Mucosa of descending colon (tissue), 3 donors: ENCODE results near the gene IGF2BP2. TPM values are rescaled to one million over a fixed set of nuclear protein-coding genes. Genes with fewer than 3 reads are reported as not detected.
"Not testable (repeated sequence)": the region's sequence is repeated elsewhere in the genome, so short reads cannot be mapped to it uniquely, and the experiment has no call there.

ENCODE experiments used
- ATAC-seq: fragments of 200-7000 bp; cut with Tn5 transposase; one replicate; pipeline ENCODE4 v1.9.1; 2020; ENCODE audit warnings: mild to moderate bottlenecking, moderate library complexity
- DNase-seq, 3 donors: peaks; one replicate each; pipeline ENCODE4 v3.0.0-alpha.2; 2020
- H3K36me3 ChIP-seq: fragments of 200-600 bp; one replicate; pipeline ENCODE4 v1.8.0; 2021; ENCODE audit warnings: low read depth, mild to moderate bottlenecking
- H3K4me1 ChIP-seq: fragments of 200-600 bp; one replicate; pipeline ENCODE4 v1.8.0; 2021; ENCODE audit warnings: low read depth, mild to moderate bottlenecking
- H3K4me3 ChIP-seq: fragments of 200-600 bp; one replicate; pipeline ENCODE4 v1.8.0; 2021; ENCODE audit warnings: mild to moderate bottlenecking
- H3K9me3 ChIP-seq: fragments of 200-600 bp; one replicate; pipeline ENCODE4 v1.8.0; 2021; ENCODE audit warnings: mild to moderate bottlenecking
- intact Hi-C, 2 donors: fragments of 100-400 bp; cut with DNase I in 1 of 2; cut with micrococcal nuclease in 1 of 2; formaldehyde crosslinking; loops; one replicate each; pipeline versions ENCODE4 v1.11.0 to v1.11.1; 2022; cut with DNase I, micrococcal nuclease
- total RNA-seq, 3 donors: library from RNA; stranded (reverse); fragmentation: NEBNext Ultra II Directional in 2 of 3; extraction: Animal tissue kit (Norgen Biotek cat#: 25700) in 2 of 3; gene quantifications; one replicate each; pipeline versions ENCODE4 v1.2.1 to v1.2.4, GENCODE V29; 2021 to 2023
- TF ChIP-seq, protein P1 (sequence below): fragments of 200-600 bp; IDR thresholded peaks from one replicate; pipeline ENCODE4 v1.8.0; 2022; ENCODE audit warnings: antibody characterized with exemption, mild to moderate bottlenecking
- donor health status: DM: no; HTN: no; CAD: no; lungs with moderate emphysema.
- donor health status: DM: no; HTN: no; CAD: no.
- donor health status: DM: no; HTN: yes; CAD: no.

IGF2BP2 gene
- total RNA-seq, 3 donors from 2014 or later, result 26.7 to 67.4 (median 42.1) TPM

DNA sequence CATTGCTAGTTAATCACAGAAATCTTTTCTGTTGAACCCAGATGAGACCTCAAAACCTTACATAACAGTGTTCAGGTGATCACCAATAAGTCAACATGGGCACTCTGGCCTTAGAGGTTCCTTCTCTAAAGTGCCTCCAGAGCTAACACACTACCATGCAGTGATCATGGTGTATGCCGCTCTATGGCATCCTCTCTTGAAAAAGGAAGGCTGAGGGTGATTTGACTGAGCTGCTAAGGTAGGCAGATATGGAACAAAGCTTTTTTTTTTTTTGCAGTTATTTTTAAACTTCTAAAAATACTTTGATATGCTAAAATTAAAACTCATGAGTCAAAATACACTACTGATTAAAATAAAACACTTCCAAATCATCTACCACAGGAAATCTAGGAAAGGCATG is 46.0 kb downstream of the IGF2BP2 start:
- no peaks in the 10 kb centered on the region for H3K9me3 ChIP-seq
- no peaks in the 10 kb centered on the region for H3K36me3 ChIP-seq
- TF ChIP-seq, protein P1, sequence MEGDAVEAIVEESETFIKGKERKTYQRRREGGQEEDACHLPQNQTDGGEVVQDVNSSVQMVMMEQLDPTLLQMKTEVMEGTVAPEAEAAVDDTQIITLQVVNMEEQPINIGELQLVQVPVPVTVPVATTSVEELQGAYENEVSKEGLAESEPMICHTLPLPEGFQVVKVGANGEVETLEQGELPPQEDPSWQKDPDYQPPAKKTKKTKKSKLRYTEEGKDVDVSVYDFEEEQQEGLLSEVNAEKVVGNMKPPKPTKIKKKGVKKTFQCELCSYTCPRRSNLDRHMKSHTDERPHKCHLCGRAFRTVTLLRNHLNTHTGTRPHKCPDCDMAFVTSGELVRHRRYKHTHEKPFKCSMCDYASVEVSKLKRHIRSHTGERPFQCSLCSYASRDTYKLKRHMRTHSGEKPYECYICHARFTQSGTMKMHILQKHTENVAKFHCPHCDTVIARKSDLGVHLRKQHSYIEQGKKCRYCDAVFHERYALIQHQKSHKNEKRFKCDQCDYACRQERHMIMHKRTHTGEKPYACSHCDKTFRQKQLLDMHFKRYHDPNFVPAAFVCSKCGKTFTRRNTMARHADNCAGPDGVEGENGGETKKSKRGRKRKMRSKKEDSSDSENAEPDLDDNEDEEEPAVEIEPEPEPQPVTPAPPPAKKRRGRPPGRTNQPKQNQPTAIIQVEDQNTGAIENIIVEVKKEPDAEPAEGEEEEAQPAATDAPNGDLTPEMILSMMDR, result no peak
- ATAC-seq, result no peak
- intact Hi-C loops, result no loop called here
- peaks cover 5% of the 10 kb centered on the region for H3K4me1 ChIP-seq
- H3K4me3 ChIP-seq, result no peak overlapping the region
- no peak for DNase-seq

DNA sequence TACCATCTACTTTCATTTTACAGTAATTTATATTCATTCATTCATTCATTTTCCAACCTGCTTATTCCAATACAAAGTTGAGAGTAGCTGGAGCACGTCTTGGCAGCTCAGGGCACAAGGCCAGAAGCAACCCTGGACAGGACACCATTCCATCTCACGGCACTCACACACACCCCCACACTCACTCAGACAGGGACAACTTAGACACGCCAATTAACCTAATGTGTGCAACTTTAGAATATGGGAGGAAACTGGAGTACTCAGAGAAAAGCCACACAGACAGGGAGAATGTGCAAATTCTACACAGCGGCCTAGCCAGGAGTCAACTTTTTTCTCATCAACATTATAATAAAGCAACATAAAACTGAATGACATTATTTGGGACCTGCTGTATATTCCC is 46.7 kb downstream of the IGF2BP2 start:
- no peaks in the 10 kb centered on the region for H3K9me3 ChIP-seq
- intact Hi-C loops, result no loop called here

DNA sequence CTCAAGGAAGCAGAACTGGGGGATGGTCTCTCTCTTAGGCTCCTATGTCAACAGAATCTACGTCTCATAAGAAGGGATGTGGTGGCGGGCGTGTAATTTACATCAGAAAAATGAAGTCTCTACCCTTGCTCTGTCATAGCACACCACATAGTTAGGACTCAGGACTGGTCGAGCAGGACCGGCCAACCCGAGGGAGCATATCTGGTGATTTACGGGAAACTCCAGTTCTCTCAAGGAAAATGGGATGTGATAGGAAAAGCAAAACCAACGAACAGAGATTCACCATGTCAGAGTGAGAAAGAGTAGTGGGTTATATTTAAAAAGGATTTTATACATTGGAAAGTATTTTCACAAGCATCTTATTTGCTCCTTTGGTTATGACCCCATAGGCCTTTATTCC is 54.7 kb downstream of the IGF2BP2 start:
- intact Hi-C loops, result no loop called here
- ATAC-seq (no peak), DNase-seq (no peak)

More for the DNA sequence above, 46.7 kb downstream of the IGF2BP2 start:
- H3K4me3 ChIP-seq, result no peak overlapping the region
- ATAC-seq (no peak), DNase-seq (no peak)
- H3K4me1 ChIP-seq, result peaks cover 5% of the 10 kb centered on the region
- TF ChIP-seq, protein P1, result no peak
- no peaks in the 10 kb centered on the region for H3K36me3 ChIP-seq

DNA sequence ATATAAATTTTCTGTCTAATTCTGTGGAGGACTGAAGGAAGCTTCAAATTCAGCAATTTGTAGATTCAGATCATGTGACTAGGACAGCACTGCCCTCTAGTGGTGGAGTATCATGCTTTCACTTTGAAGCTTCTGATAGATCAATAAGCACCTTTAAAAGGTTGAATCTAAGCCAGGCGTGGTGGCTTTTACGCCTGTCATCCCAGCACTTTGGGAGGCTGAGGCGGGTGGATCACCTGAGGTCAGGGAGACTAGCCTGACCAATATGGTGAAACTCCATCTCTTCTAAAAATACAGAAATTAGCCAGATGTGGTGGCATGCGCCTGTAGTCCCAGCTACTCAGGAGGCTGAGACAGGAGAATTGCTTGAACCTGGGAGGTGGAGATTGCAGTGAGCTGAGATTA is 56.3 kb downstream of the IGF2BP2 start:
- ATAC-seq (peak; percentile 70), DNase-seq (peak in 1 of 3 donors; percentile 86)
- not testable (repeated sequence) for H3K9me3 ChIP-seq, H3K4me3 ChIP-seq, H3K36me3 ChIP-seq
- TF ChIP-seq, protein P1, result peak; percentile 50
- H3K4me1 ChIP-seq, result peaks cover 11% of the 10 kb centered on the region
- intact Hi-C loops, result loop anchor here in 1 of 2 donors (5.0 kb wide), 1 partner anchor 91 kb away; no protein-coding TSS in a partner anchor

More for the DNA sequence above, 54.7 kb downstream of the IGF2BP2 start:
- Histone ChIP-seq H3K9me3 (no peaks in the 10 kb centered on the region), H3K36me3 (no peaks in the 10 kb centered on the region), H3K4me3 (no peak overlapping the region), H3K4me1 (peaks cover 5% of the 10 kb centered on the region)
- TF ChIP-seq, protein P1, result no peak

DNA sequence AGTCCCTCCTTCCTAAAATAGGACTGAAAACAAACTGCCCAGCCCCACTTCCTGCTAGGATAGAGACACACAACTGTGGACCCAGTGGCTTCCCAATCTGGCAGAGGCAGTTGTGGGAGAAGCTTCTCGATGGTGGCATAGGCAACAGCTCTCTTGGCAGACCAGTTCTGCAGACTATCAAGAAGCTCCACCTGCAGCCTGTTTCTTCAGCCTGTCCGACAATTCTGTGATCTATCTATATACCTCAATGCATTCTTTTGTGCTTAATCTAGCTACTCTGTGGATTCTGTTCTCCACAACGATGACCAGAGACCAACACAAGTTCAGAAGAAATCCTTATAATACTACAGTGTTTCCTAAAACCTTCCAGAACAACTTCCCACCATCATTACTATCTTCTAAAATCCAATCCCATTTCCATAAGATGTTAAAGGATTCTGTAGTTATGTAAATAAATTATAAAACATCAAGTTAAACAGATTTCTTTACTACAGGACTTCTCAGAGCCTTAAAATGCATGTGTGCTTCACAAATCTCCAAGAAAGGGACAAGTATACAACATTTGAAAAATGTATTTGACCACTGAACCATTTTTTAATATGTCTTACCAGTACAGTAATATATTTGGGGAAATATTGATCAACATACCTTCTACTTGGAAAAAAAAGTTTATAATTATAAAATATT is 57.7 kb downstream of the IGF2BP2 start:
- TF ChIP-seq, protein P1, result no peak
- intact Hi-C loops, result loop anchor here in 1 of 2 donors (5.0 kb wide), 1 partner anchor 90 kb away; no protein-coding TSS in a partner anchor
- DNase-seq, result peak in 1 of 3 donors; percentile 25
- H3K9me3 ChIP-seq, result no peaks in the 10 kb centered on the region
- H3K4me1 ChIP-seq, result peaks cover 11% of the 10 kb centered on the region
- no peaks in the 10 kb centered on the region for H3K36me3 ChIP-seq
- peak; percentile 65 for ATAC-seq
- H3K4me3 ChIP-seq, result no peak overlapping the region
